Natural killer cell (primary cell): ENCODE results near the gene NRXN3. TPM values are rescaled to one million over a fixed set of nuclear protein-coding genes. Genes with fewer than 3 reads are reported as not detected.

Experiments
- ATAC-seq, 3 donors: fragments of 150-1000 bp in 2 of 3; fragments of 200-7000 bp in 1 of 3; cut with Tn5 transposase; 1 replicate in 1 of 3; 2 replicates in 2 of 3; pipeline ENCODE4 v1.10.0; 2021; ENCODE audit warnings: mild to moderate bottlenecking in 2 of 3, moderate library complexity in 2 of 3
- DNase-seq, 2 donors: peaks; one replicate each; pipeline versions ENCODE4 v3.0.0 to v3.0.0-alpha.2; 2013 to 2021; ENCODE audit warnings: mixed read lengths in 1 of 2
- H3K27ac ChIP-seq: one replicate; pipeline ENCODE4 v1.5.1; 2013; ENCODE audit warnings: mild to moderate bottlenecking, low read length
- H3K27me3 ChIP-seq: one replicate; pipeline ENCODE4 v1.6.1; 2013; ENCODE audit warnings: low read length; ENCODE audit not compliant: control insufficient read depth, insufficient read depth
- H3K36me3 ChIP-seq: one replicate; pipeline ENCODE4 v1.6.1; 2013; ENCODE audit warnings: low read length; ENCODE audit not compliant: control insufficient read depth, insufficient read depth
- H3K4me1 ChIP-seq: one replicate; pipeline ENCODE4 v1.6.1; 2013; ENCODE audit warnings: low read length; ENCODE audit not compliant: control insufficient read depth, insufficient read depth
- H3K4me3 ChIP-seq: one replicate; pipeline ENCODE4 v1.5.1; 2013; ENCODE audit warnings: low read length
- H3K9me3 ChIP-seq: one replicate; pipeline ENCODE4 v1.6.1; 2013; ENCODE audit warnings: low read length; ENCODE audit not compliant: control insufficient read depth, insufficient read depth
- H3K27ac Mint-ChIP-seq, 2 donors: one replicate each; pipeline ENCODE4 v1.8.0; 2022; ENCODE audit warnings: mild to moderate bottlenecking in 2 of 2, mixed read lengths in 2 of 2, moderate library complexity in 1 of 2
- H3K27me3 Mint-ChIP-seq, 2 donors: one replicate each; pipeline ENCODE4 v1.8.0; 2022; ENCODE audit warnings: low read depth in 2 of 2, mixed read lengths in 2 of 2
- H3K36me3 Mint-ChIP-seq: one replicate; pipeline ENCODE4 v1.8.0; 2022; ENCODE audit warnings: mixed read lengths
- H3K4me1 Mint-ChIP-seq, 2 donors: one replicate each; pipeline ENCODE4 v1.8.0; 2022; ENCODE audit warnings: mixed read lengths in 2 of 2
- H3K4me3 Mint-ChIP-seq: one replicate; pipeline ENCODE4 v1.8.0; 2022; ENCODE audit warnings: mild to moderate bottlenecking, moderate library complexity, mixed read lengths
- H3K9me3 Mint-ChIP-seq, 2 donors: one replicate each; pipeline ENCODE4 v1.8.0; 2022; ENCODE audit warnings: mixed read lengths in 2 of 2
- CTCF ChIP-seq: fragments of 200-600 bp; IDR thresholded peaks from one replicate; pipeline ENCODE4 v1.8.0; 2022; ENCODE audit warnings: antibody characterized with exemption
- WGBS: methylation state at CpG from one replicate; pipeline ENCODE4 v1.1.7; 2013; ENCODE audit warnings: missing lambda C conversion rate; ENCODE audit not compliant: insufficient coverage; 5-methylcytosine and 5-hydroxymethylcytosine counted together
- intact Hi-C: fragments of 100-400 bp; cut with micrococcal nuclease; formaldehyde crosslinking; loops from one replicate; pipeline ENCODE4 v1.14.2; 2022
- total RNA-seq, 4 donors: library from RNA; stranded (reverse); fragments of 120-200 nt in 1 of 4; gene quantifications; one replicate each; pipeline versions ENCODE4 v1.2.3 to v1.2.4, GENCODE V29; 2013 to 2022

NRXN3 gene
- total RNA-seq, 3 donors from 2014 or later (not counting 1 experiment from before 2014, with no cell fraction given): not detected

DNA sequence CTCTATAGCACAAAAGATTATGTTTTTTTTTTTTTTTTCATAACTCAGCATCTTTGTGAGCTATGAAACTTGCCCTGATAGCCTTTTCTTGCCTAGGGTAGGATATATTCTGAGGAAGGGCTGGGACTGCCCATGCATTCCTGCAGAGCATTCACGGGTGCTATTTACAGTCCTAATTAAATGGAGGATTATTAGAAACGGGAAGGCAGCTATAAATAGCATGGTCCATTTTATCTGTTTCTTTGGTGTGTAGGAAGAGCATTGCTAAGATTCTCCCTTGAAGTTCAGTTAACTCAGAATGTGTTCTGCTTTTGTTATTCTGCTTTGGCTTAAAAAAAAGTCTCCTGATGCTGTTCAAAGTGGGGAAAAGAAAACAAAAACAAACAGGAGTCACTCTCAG, 1410.2 kb downstream of the NRXN3 start:
- no peaks in the 10 kb centered on the region for H3K4me1 ChIP-seq
- Mint-ChIP-seq H3K4me1 (no peaks in the 10 kb centered on the region), H3K4me3 (no peak overlapping the region), H3K9me3 (peaks cover 10 to 11% of the 10 kb centered on the region in 2 donors), H3K27ac (no peak overlapping the region), H3K36me3 (no peaks in the 10 kb centered on the region), H3K27me3 (no peaks in the 10 kb centered on the region)
- 52% methylated on average over 2 of the region's 2 CpGs for WGBS
- ATAC-seq: no peak
- H3K9me3 ChIP-seq: no peaks in the 10 kb centered on the region
- no peaks in the 10 kb centered on the region for H3K27me3 ChIP-seq
- intact Hi-C loops: no loop called here
- H3K36me3 ChIP-seq: no peaks in the 10 kb centered on the region
- no peak overlapping the region for H3K27ac ChIP-seq
- no peak overlapping the region for H3K4me3 ChIP-seq
- no peak for TF ChIP-seq CTCF
- DNase-seq: no peak

GRCh38 chr14:79580906-79581305, 1410.7 kb downstream of the NRXN3 start:
- Mint-ChIP-seq H3K36me3 (no peaks in the 10 kb centered on the region), H3K4me3 (no peak overlapping the region), H3K9me3 (peaks cover 10 to 11% of the 10 kb centered on the region in 2 donors), H3K27me3 (no peaks in the 10 kb centered on the region), H3K4me1 (no peaks in the 10 kb centered on the region), H3K27ac (no peak overlapping the region)
- no peak overlapping the region for H3K27ac ChIP-seq
- H3K4me1 ChIP-seq: no peaks in the 10 kb centered on the region
- ATAC-seq (no peak), DNase-seq (no peak)
- H3K36me3 ChIP-seq: no peaks in the 10 kb centered on the region
- intact Hi-C loops: no loop called here
- WGBS: 79% methylated on average over 3 of the region's 4 CpGs
- H3K4me3 ChIP-seq: no peak overlapping the region
- H3K9me3 ChIP-seq: no peaks in the 10 kb centered on the region
- no peaks in the 10 kb centered on the region for H3K27me3 ChIP-seq
- TF ChIP-seq CTCF: no peak

DNA sequence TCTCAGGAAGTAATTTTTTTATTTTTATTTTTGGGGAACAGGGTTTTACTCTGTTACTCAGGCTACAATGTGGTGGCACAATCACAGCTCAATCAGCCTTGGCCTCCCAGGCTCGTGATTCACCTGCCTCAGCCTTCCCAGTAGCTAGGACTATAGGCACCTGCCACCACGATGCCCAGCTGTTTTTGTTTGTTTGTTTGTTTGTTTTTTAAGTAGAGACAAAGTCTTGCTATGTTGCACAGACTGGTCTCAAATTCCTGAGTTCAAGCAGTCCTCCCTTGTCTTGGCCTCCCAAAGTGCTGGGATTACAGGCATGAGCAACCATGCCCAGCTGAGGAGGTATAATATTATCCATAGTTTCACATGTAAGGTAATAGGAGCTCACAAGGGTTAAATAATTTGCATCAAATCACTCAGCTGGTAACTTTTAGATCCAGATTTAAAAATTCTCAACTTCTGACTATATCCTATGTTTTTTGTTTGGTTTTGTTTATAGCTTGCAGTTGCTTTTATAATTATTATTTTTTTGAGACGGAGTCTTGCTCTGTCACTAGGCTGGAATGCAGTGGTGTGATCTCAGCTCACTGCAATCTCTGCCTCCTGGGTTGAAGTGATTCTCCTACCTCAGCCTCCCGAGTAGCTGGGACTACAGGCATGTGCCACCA, 1411.9 kb downstream of the NRXN3 start:
- 79% methylated on average over 4 of the region's 4 CpGs for WGBS
- Mint-ChIP-seq H3K4me3 (no peak overlapping the region), H3K27me3 (no peaks in the 10 kb centered on the region), H3K9me3 (peaks cover 8 to 11% of the 10 kb centered on the region in 2 donors), H3K36me3 (no peaks in the 10 kb centered on the region), H3K4me1 (no peaks in the 10 kb centered on the region), H3K27ac (no peak overlapping the region)
- ATAC-seq (no peak), DNase-seq (no peak)
- H3K27me3 ChIP-seq: no peaks in the 10 kb centered on the region
- H3K27ac ChIP-seq: no peak overlapping the region
- no peak for TF ChIP-seq CTCF
- H3K4me1 ChIP-seq: no peaks in the 10 kb centered on the region
- no peak overlapping the region for H3K4me3 ChIP-seq
- intact Hi-C loops: no loop called here
- H3K36me3 ChIP-seq: no peaks in the 10 kb centered on the region
- H3K9me3 ChIP-seq: no peaks in the 10 kb centered on the region
